Chondrocyte (in vitro differentiated cells): ENCODE measurements around the gene KRT35. TPM values are rescaled to one million over a fixed set of nuclear protein-coding genes. Genes with fewer than 3 reads are reported as not detected.

Experiments
- DNase-seq: peaks from one replicate; pipeline ENCODE4 v3.0.0; 2021; ENCODE audit warnings: mixed read lengths, low spot score
- H3K27ac Mint-ChIP-seq: one replicate; pipeline ENCODE4 v1.8.0; 2021; ENCODE audit warnings: mild to moderate bottlenecking, moderate library complexity, mixed read lengths; ENCODE audit not compliant: unreplicated experiment
- H3K27me3 Mint-ChIP-seq: 2 replicates; pipeline ENCODE4 v1.8.0; 2021; ENCODE audit warnings: low read depth, mixed read lengths
- H3K36me3 Mint-ChIP-seq: 2 replicates; pipeline ENCODE4 v1.8.0; 2021; ENCODE audit warnings: low read depth, mixed read lengths
- H3K4me1 Mint-ChIP-seq: 2 replicates; pipeline ENCODE4 v1.8.0; 2021; ENCODE audit warnings: low read depth, mild to moderate bottlenecking, mixed read lengths
- H3K4me3 Mint-ChIP-seq: one replicate; pipeline ENCODE4 v1.8.0; 2021; ENCODE audit warnings: mild to moderate bottlenecking, moderate library complexity, mixed read lengths; ENCODE audit not compliant: unreplicated experiment
- H3K9me3 Mint-ChIP-seq: 2 replicates; pipeline ENCODE4 v1.8.0; 2021; ENCODE audit warnings: low read depth, mixed read lengths
- total RNA-seq: library from RNA; stranded (reverse); gene quantifications from 3 replicates; pipeline ENCODE4 v1.2.1, GENCODE V29; 2021
- TF ChIP-seq, protein P1 (sequence below): fragments of 200-600 bp; sonication (generic); IDR thresholded peaks from 2 replicates; pipeline ENCODE4 v1.5.0; 2021; ENCODE audit warnings: antibody characterized with exemption, mild to moderate bottlenecking, moderate library complexity

Gene KRT35
- total RNA-seq, 1 donor from 2014 or later: not detected

DNA sequence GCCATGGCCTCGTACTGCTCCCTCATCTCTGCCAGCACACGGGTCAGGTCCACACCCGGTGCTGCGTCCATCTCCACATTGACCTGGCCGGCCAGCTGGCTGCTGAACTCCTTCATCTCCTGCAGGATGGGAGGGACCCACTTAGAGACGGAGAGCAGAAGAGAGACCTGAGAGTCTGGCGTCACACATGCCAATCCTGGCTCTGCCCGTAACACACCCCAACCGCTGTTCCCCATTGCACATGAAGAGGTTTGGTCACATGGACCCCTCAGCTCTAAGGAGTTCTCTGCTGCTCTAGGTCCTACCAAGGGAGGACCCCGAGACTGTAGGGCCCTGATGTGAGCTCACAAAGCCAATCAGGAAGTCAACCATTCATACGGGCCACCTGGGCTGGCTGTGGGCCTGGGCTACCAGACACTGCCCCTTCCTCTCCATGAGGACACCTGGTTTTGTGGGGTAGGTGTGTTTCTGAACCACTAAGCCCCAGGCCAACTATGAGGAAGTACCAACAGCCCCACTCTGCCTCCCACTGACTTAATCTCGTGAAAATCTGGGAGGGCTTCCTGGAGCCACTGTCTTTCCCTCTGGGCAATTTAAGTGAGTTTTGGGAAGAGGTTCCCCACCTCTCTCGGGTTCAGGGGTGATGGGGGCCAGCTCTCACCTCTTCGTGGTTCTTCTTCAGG lies 35.3 kb upstream of the KRT35 start:
- no peaks in the 10 kb centered on the region for H3K36me3 Mint-ChIP-seq
- DNase-seq: no peak
- no peak overlapping the region for H3K27ac Mint-ChIP-seq
- no peak overlapping the region for H3K4me3 Mint-ChIP-seq
- peaks cover 11% of the 10 kb centered on the region for H3K27me3 Mint-ChIP-seq
- no peaks in the 10 kb centered on the region for H3K4me1 Mint-ChIP-seq
- TF ChIP-seq, protein P1, sequence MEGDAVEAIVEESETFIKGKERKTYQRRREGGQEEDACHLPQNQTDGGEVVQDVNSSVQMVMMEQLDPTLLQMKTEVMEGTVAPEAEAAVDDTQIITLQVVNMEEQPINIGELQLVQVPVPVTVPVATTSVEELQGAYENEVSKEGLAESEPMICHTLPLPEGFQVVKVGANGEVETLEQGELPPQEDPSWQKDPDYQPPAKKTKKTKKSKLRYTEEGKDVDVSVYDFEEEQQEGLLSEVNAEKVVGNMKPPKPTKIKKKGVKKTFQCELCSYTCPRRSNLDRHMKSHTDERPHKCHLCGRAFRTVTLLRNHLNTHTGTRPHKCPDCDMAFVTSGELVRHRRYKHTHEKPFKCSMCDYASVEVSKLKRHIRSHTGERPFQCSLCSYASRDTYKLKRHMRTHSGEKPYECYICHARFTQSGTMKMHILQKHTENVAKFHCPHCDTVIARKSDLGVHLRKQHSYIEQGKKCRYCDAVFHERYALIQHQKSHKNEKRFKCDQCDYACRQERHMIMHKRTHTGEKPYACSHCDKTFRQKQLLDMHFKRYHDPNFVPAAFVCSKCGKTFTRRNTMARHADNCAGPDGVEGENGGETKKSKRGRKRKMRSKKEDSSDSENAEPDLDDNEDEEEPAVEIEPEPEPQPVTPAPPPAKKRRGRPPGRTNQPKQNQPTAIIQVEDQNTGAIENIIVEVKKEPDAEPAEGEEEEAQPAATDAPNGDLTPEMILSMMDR: no peak
- H3K9me3 Mint-ChIP-seq: no peaks in the 10 kb centered on the region

DNA sequence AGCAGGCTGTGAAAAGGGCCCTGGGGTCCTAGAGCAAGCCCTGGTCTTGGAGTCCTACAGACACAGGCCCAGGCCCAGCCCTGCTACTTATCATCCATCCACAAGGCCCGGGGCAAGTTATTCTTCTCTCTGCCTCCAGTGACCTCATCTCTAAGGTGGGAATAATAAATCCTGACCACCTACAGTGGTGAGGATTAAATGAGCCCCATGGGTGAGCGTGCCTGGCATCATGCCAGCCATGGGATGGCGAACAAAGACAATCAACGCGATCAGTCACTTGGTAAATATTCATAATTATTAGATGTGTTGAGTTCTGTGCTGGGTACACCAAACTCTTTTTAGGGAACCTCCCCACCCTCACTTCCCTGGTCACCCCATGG lies 32.2 kb upstream of the KRT35 start:
- Mint-ChIP-seq H3K27ac (no peak overlapping the region), H3K4me1 (no peaks in the 10 kb centered on the region), H3K27me3 (peaks cover 11% of the 10 kb centered on the region), H3K4me3 (no peak overlapping the region), H3K9me3 (no peaks in the 10 kb centered on the region), H3K36me3 (no peaks in the 10 kb centered on the region)
- TF ChIP-seq, protein P1: no peak
- no peak for DNase-seq

DNA sequence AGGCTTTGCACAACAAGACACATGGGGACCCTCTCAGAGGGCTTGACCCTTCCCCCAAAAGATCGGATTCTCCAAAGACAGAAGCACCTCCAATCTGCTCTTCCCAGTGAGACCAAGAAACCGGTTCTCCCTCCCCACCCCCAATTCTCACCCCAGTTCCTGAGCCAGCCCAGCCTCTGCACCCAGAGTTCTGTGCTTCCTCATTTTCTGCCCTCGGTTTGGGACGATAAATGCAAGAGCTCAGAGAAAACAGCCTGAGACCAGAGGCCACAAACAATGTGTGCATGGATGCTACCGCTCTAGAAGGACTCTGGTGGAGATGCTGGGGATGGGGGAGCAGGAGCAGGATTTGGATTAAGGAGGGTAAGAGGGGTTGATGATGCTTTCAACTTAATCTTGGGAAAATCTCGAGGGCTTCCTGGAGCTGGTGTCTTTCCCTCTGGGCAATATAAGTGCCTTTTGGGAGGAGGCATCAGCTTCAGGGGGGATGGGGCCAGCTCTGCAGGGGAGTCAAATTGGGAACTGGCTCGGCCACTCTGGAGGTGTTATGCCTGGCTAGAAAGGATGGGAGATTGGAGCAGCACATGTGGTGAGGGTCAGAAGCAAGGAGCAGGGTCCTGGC lies 31.7 kb upstream of the KRT35 start:
- Mint-ChIP-seq H3K27ac (no peak overlapping the region), H3K4me3 (no peak overlapping the region), H3K9me3 (no peaks in the 10 kb centered on the region), H3K27me3 (peaks cover 11% of the 10 kb centered on the region), H3K36me3 (no peaks in the 10 kb centered on the region), H3K4me1 (no peaks in the 10 kb centered on the region)
- no peak for DNase-seq
- TF ChIP-seq, protein P1: no peak

DNA sequence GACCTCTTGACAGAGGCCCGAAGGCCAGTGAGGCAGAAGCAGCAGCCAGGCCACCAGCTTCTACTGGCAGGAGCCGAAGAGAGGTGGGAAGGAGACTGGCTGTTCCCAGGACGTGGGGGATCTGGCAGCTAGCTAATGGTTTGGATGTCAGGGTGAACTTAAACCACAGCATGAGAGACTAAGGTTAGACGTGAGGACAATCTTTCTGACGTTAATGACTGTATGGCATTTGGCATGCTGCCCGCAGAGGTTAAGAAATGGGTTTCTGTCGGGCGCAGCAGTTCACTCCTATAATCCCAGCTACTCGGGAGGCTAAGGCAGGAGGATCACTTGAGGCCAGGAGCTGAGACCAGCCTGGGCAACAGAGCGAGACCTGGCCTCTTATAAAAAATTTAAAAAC lies 30.8 kb upstream of the KRT35 start:
- TF ChIP-seq, protein P1: no peak
- no peak overlapping the region for H3K27ac Mint-ChIP-seq
- H3K4me1 Mint-ChIP-seq: no peaks in the 10 kb centered on the region
- no peak for DNase-seq
- H3K4me3 Mint-ChIP-seq: no peak overlapping the region
- no peaks in the 10 kb centered on the region for H3K36me3 Mint-ChIP-seq
- no peaks in the 10 kb centered on the region for H3K9me3 Mint-ChIP-seq
- peaks cover 11% of the 10 kb centered on the region for H3K27me3 Mint-ChIP-seq

DNA sequence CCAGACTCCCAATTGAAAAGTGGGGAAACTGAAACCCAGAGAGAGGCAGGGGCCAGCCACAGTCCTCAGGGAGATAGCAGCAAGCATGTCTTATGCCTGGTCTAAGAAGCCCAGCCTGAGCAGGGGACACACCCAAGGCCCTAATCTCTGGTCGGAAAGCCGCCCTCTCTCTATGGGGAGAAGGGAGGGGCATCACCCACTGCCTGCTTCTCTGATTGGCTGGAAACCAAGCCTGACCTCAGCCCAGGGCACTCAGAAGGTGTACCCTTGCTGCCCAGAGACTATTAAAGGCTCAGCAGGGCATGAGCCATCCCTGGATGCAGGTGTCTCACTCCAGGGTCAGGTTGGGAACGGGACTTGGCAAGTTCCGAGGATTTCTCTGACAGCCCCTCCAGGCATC lies 30.2 kb upstream of the KRT35 start:
- Mint-ChIP-seq H3K4me1 (no peaks in the 10 kb centered on the region), H3K27me3 (peaks cover 9% of the 10 kb centered on the region), H3K9me3 (no peaks in the 10 kb centered on the region), H3K4me3 (no peak overlapping the region), H3K36me3 (no peaks in the 10 kb centered on the region), H3K27ac (no peak overlapping the region)
- TF ChIP-seq, protein P1: no peak
- DNase-seq: no peak
